Measurements from ENCODE around the gene CALHM5.

Gene CALHM5

DNA sequence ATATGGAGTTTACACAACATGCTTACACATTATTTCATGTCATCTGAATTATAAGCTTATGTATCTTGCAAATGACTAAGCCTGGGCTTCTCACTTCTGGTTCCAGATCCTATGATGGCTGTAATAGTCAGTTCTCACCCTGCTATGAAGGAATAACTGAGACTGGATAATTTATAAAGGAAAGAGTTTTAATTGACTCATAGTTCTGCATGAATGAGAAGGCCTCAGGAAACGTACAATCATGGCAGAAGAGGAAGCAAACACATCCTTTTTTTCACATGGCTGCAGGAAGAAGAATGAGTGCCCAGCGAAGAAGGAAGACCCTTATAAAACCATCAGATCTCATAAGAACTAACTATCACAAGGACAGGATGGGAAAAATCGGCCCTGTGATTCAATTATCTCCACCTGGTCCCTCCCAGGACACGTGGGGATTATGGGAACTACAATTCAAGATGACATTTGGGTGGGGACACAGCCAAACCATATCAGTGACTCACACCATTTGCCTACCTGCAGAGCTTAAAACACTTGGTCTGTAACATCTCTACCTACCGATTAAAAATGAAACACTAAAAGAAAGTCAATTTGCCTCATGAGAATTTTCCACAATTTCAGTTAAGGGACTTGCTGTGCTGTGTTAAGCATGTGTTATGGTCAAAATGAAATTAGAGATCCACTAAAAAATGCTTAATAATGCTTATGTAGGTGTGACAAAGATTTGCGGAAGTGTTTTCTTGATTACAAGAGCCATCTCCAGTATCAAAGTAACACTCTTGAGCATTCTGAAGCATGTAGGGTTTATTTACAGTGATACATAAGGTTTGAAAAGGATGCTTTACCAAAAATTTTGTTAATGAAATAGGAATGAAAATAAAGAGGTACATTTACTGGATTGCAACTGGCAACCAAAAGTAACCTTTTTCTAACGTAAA lies 57.6 kb downstream of the CALHM5 start:
- DNase-seq (ENCODE audit: insufficient read length) (no peak), FAIRE-seq (no peak)
- TF ChIP-seq TAF1 (IDR thresholded peaks at IDR 0.05; ENCODE audit: borderline replicate concordance, low read depth, low read length) = no peak
- TF ChIP-seq POLR2A (IDR thresholded peaks at IDR 0.05; ENCODE audit: low read depth, low read length) = no peak
- no peak for TF ChIP-seq POLR2AphosphoS5 (IDR thresholded peaks at IDR 0.05; ENCODE audit: low read depth, low read length)

- peak; percentile 50; the same call in 1 of the 2 replicates for TF ChIP-seq TAF1 (IDR thresholded peaks at IDR 0.05; ENCODE audit: borderline replicate concordance, low read depth, low read length)
- TF ChIP-seq POLR2A (IDR thresholded peaks at IDR 0.05; ENCODE audit: low read depth, low read length) = peak; percentile 93
- TF ChIP-seq POLR2AphosphoS5 (IDR thresholded peaks at IDR 0.05; ENCODE audit: low read depth, low read length) = peak; percentile 96
- DNase-seq (ENCODE audit: insufficient read length) = peak; percentile 83
- peak; percentile 99 for FAIRE-seq
Observed at GRCh38 chr6:116570856-116571682, 59.6 kb downstream of the CALHM5 start, which contains the start of gene RWDD1. TSS of gene RWDD1 (plus strand) at chr6:116571504. CDS start at chr6:116571583, 79 bp downstream.

DNA sequence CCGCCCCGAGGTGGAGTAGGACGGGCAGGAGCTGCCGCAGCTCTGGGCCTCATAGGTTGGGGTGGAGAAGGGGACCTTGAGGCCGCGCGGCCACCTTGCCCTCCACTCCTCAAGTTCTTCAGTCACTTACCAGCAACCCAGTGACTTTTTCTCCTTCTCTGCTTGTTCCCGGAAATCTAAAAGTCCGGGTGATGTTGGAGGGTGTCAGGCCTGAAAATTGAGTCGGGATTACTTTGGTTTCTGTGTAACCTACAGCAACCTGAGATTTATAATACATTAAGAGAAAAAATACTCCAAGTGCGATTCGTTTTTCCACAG lies 60.2 kb downstream of the CALHM5 start:
- FAIRE-seq = no peak
- no peak for TF ChIP-seq POLR2A (IDR thresholded peaks at IDR 0.05; ENCODE audit: low read depth, low read length)
- no peak for TF ChIP-seq POLR2AphosphoS5 (IDR thresholded peaks at IDR 0.05; ENCODE audit: low read depth, low read length)
- TF ChIP-seq TAF1 (IDR thresholded peaks at IDR 0.05; ENCODE audit: borderline replicate concordance, low read depth, low read length) = no peak
- no peak for DNase-seq (ENCODE audit: insufficient read length)

DNA sequence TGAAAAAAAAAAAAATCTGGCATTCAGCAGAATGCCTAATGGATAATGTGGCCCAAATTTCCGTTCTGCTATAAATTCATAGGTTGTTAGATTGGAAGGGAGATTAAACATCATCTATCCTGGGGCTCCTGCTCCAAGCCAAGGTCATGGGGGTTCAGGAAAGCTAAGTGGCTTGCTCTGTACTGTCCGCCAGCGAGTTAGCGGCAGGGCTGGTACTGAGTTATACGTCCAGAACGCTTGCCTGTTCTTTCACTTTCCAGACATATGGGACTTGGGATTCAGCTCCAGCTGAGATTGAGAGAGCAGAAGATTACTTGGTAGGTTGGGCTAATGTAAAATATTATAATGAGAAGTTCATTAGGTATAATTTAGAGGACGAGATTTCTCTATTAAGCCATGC lies 60.7 kb downstream of the CALHM5 start:
- DNase-seq (ENCODE audit: insufficient read length) = no peak
- peak; percentile 69 for FAIRE-seq
- TF ChIP-seq TAF1 (IDR thresholded peaks at IDR 0.05; ENCODE audit: borderline replicate concordance, low read depth, low read length) (no peak), POLR2A (IDR thresholded peaks at IDR 0.05; ENCODE audit: low read depth, low read length) (no peak), POLR2AphosphoS5 (IDR thresholded peaks at IDR 0.05; ENCODE audit: low read depth, low read length) (no peak)
